Thoracic aorta (tissue), 2 donors: ENCODE results near the gene CBX2. TPM values are rescaled to one million over a fixed set of nuclear protein-coding genes. Genes with fewer than 3 reads are reported as not detected.
A peak's percentile ranks its signal among the peaks of the same experiment; 100 is the strongest.

Experiments used
- ATAC-seq: fragments of 150-250 bp; one replicate; pipeline ENCODE4 v1.8.0; 2017; ENCODE audit warnings: low read depth; ENCODE audit not compliant: insufficient number of reproducible peaks, low FRiP score
- DNase-seq: peaks from one replicate; pipeline ENCODE4 v3.0.0-alpha.2; 2020; ENCODE audit warnings: low spot score
- H3K27ac ChIP-seq, 2 donors: fragments of 200-600 bp; sonication (generic); 1 replicate in 1 of 2; 2 replicates in 1 of 2; pipeline ENCODE4 v1.5.1; 2016; ENCODE audit warnings: mild to moderate bottlenecking in 2 of 2, moderate library complexity in 2 of 2
- H3K27me3 ChIP-seq: fragments of 200-600 bp; sonication (generic); replicated peaks from 2 replicates; pipeline ENCODE4 v1.6.0; 2016; ENCODE audit warnings: mild to moderate bottlenecking; ENCODE audit not compliant: insufficient read depth
- H3K36me3 ChIP-seq: fragments of 200-600 bp; sonication (generic); one replicate; pipeline ENCODE4 v1.5.1; 2016
- H3K4me1 ChIP-seq, 2 donors: fragments of 200-600 bp; sonication (generic); 1 replicate in 1 of 2; 2 replicates in 1 of 2; pipeline versions ENCODE4 v1.5.1 to v1.6.0; 2016; ENCODE audit warnings: low read depth in 2 of 2, mild to moderate bottlenecking in 1 of 2; ENCODE audit not compliant: control insufficient read depth in 1 of 2
- H3K4me3 ChIP-seq: fragments of 200-600 bp; sonication (generic); 2 replicates; pipeline ENCODE4 v1.5.1; 2016; ENCODE audit warnings: mild to moderate bottlenecking
- H3K9me3 ChIP-seq: fragments of 200-600 bp; sonication (generic); 2 replicates; pipeline ENCODE4 v1.5.1; 2016
- CTCF ChIP-seq: fragments of 200-600 bp; sonication (generic); IDR thresholded peaks from one replicate; pipeline ENCODE4 v1.5.1; 2019; ENCODE audit warnings: antibody characterized with exemption
- total RNA-seq, 2 donors: library from RNA; depleted of rRNA; stranded (reverse); fragments of >200 nt; gene quantifications; one replicate each; pipeline versions ENCODE4 v1.1.0 to v1.2.3, GENCODE V29; 2016

CBX2 gene
- total RNA-seq, 2 donors from 2014 or later, result 0.14 TPM; not detected in 1

GRCh38 chr17:79774561-79774975, 3.4 kb upstream of the CBX2 start:
- ATAC-seq (no peak), DNase-seq (no peak)
- Histone ChIP-seq H3K9me3 (no peaks in the 10 kb centered on the region), H3K27me3 (peaks cover 9% of the 10 kb centered on the region), H3K4me1 (peaks cover 7 to 14% of the 10 kb centered on the region in 2 donors), H3K4me3 (no peak overlapping the region), H3K36me3 (no peaks in the 10 kb centered on the region), H3K27ac (no peak overlapping the region)
- no peak for TF ChIP-seq CTCF

GRCh38 chr17:79775632-79776031, 2.3 kb upstream of the CBX2 start:
- Histone ChIP-seq H3K4me3 (no peak overlapping the region), H3K4me1 (peaks cover 7 to 14% of the 10 kb centered on the region in 2 donors), H3K36me3 (no peaks in the 10 kb centered on the region), H3K27me3 (peaks cover 9% of the 10 kb centered on the region), H3K27ac (no peak overlapping the region), H3K9me3 (no peaks in the 10 kb centered on the region)
- DNase-seq, result no peak
- TF ChIP-seq CTCF, result no peak
- no peak for ATAC-seq

- no peaks in the 10 kb centered on the region for H3K36me3 ChIP-seq
- no peak for TF ChIP-seq CTCF
- no peaks in the 10 kb centered on the region for H3K9me3 ChIP-seq
- H3K27ac ChIP-seq, result no peak overlapping the region
- peaks cover 10% of the 10 kb centered on the region for H3K27me3 ChIP-seq
- H3K4me3 ChIP-seq, result peak overlapping the region; percentile 72
- H3K4me1 ChIP-seq, result peaks cover 7 to 14% of the 10 kb centered on the region in 2 donors
- DNase-seq, result no peak
- ATAC-seq, result no peak
These were observed 1.4 kb upstream of the CBX2 start for GRCh38 chr17:79776376-79777119.

DNA sequence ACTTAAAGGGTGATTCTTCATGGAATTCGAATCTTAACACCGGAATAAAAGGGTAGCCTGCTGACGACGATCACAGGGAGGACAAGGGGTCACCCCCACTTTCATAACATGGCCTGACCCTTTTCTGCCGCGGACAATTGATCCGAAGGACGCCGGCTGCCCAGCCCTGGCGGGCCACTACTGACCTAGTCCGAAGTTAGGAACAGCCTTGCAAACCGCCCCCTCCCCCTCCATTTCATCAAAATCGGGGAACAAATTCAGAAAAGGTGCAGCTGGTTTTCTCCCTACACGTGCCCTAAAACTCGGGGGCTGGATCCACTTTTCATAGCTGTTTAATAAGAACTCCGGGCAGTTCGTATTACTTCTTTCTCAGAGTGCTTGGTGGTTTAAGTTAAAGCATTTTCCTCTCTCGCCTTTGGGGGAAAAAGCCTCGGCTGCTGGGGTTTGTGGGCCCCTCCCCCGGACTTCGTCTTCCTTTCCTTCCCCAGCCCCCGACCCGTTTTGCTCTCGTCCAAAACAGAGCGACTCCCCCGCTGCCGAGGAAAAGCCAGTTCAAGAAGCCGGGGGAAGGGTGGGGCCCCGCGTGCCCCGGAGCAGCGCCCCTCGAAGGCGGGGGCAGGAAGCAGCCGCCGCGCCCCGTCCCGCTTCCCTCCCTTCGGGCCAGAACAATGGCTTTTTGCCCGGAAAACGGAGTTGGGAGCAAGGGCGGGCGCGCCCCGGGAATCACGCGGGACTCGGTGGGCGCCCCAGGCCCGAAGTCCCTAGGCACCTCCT, 641 bp upstream of the CBX2 start:
- Histone ChIP-seq H3K4me1 (peaks cover 7 to 14% of the 10 kb centered on the region in 2 donors), H3K9me3 (no peaks in the 10 kb centered on the region), H3K4me3 (peak overlapping the region; percentile 72), H3K36me3 (no peaks in the 10 kb centered on the region), H3K27me3 (peaks cover 15% of the 10 kb centered on the region), H3K27ac (no peak overlapping the region)
- no peak for ATAC-seq
- DNase-seq, result no peak
- no peak for TF ChIP-seq CTCF

- no peak for TF ChIP-seq CTCF
- Histone ChIP-seq H3K27me3 (peaks cover 15% of the 10 kb centered on the region), H3K36me3 (no peaks in the 10 kb centered on the region), H3K9me3 (no peaks in the 10 kb centered on the region), H3K4me3 (peak overlapping the region; percentile 71), H3K4me1 (peaks cover 7 to 14% of the 10 kb centered on the region in 2 donors), H3K27ac (no peak overlapping the region)
- no peak for ATAC-seq
- no peak for DNase-seq
These were observed 646 bp downstream of the CBX2 start for GRCh38 chr17:79778504-79779083.
